ENCODE results near the gene ZNF556.

GRCh38 chr19:2852598-2852997 is 14.5 kb upstream of the ZNF556 start:
- TF ChIP-seq, protein P1, sequence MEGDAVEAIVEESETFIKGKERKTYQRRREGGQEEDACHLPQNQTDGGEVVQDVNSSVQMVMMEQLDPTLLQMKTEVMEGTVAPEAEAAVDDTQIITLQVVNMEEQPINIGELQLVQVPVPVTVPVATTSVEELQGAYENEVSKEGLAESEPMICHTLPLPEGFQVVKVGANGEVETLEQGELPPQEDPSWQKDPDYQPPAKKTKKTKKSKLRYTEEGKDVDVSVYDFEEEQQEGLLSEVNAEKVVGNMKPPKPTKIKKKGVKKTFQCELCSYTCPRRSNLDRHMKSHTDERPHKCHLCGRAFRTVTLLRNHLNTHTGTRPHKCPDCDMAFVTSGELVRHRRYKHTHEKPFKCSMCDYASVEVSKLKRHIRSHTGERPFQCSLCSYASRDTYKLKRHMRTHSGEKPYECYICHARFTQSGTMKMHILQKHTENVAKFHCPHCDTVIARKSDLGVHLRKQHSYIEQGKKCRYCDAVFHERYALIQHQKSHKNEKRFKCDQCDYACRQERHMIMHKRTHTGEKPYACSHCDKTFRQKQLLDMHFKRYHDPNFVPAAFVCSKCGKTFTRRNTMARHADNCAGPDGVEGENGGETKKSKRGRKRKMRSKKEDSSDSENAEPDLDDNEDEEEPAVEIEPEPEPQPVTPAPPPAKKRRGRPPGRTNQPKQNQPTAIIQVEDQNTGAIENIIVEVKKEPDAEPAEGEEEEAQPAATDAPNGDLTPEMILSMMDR (conservative IDR thresholded peaks at IDR 0.05; ENCODE audit: low read depth in 2 of 2), result no peak
- TF ChIP-seq EZH2 (IDR thresholded peaks at IDR 0.05; ENCODE audit: low read depth, unreplicated experiment), result no peak
- TF ChIP-seq POLR2AphosphoS5 (IDR thresholded peaks at IDR 0.05; ENCODE audit: low read depth), result no peak
- no peak for TF ChIP-seq EZH2phosphoT487 (IDR thresholded peaks at IDR 0.05; ENCODE audit: unreplicated experiment)
- no peak for TF ChIP-seq REST (IDR thresholded peaks at IDR 0.05; ENCODE audit: unreplicated experiment)
- no peak for TF ChIP-seq ETS1 (IDR thresholded peaks at IDR 0.05)
- TF ChIP-seq JUNB (IDR thresholded peaks at IDR 0.05; ENCODE audit: unreplicated experiment), result no peak

Data from GM23338 (cell line).